Sigmoid colon (tissue), 7 donors: Measurements from ENCODE around the gene SPDYA. TPM values are rescaled to one million over a fixed set of nuclear protein-coding genes. Genes with fewer than 3 reads are reported as not detected.

Source experiments
- DNase-seq: peaks from one replicate; pipeline ENCODE4 v3.0.0-alpha.2; 2019
- H3K27ac ChIP-seq, 4 donors: fragments of 200-600 bp; sonication (generic); one replicate each; pipeline ENCODE4 v1.5.1; 2016 to 2019; ENCODE audit warnings: mild to moderate bottlenecking in 1 of 4
- H3K27me3 ChIP-seq, 3 donors: fragments of 200-600 bp; sonication (generic); one replicate each; pipeline ENCODE4 v1.5.1; 2019; ENCODE audit warnings: mild to moderate bottlenecking in 1 of 3
- H3K36me3 ChIP-seq, 4 donors: fragments of 200-600 bp; sonication (generic); one replicate each; pipeline ENCODE4 v1.5.1; 2016 to 2019
- H3K4me1 ChIP-seq, 4 donors: fragments of 200-600 bp; sonication (generic); one replicate each; pipeline ENCODE4 v1.5.1; 2017 to 2019
- H3K4me3 ChIP-seq, 4 donors: fragments of 200-600 bp; sonication (generic); one replicate each; pipeline ENCODE4 v1.5.1; 2017 to 2019; ENCODE audit warnings: mild to moderate bottlenecking in 2 of 4, moderate library complexity in 1 of 4
- H3K9me3 ChIP-seq, 4 donors: fragments of 200-600 bp in 3 of 4; sonication (generic) in 3 of 4; one replicate each; pipeline versions ENCODE4 v1.5.1 to v1.6.1; 2013 to 2019
- CTCF ChIP-seq, 4 experiments: fragments of 450-650 bp in 3 of 4; fragments of 200-600 bp in 1 of 4; IDR thresholded peaks; one replicate each; pipeline ENCODE4 v1.5.1; 2016 to 2019; ENCODE audit warnings: antibody characterized with exemption in 4 of 4, mild to moderate bottlenecking in 3 of 4, moderate library complexity in 2 of 4
- EP300 ChIP-seq, 4 donors: sonication (generic); formaldehyde crosslinking; IDR thresholded peaks; one replicate each; pipeline ENCODE4 v1.6.1; 2017; ENCODE audit warnings: antibody characterized with exemption in 4 of 4
- POLR2A ChIP-seq, 2 donors: fragments of 450-650 bp; IDR thresholded peaks; one replicate each; pipeline ENCODE4 v1.6.1; 2016; ENCODE audit warnings: antibody characterized with exemption in 2 of 2, mild to moderate bottlenecking in 2 of 2, moderate library complexity in 2 of 2
- POLR2AphosphoS5 ChIP-seq, 4 donors: sonication (generic); formaldehyde crosslinking; IDR thresholded peaks; one replicate each; pipeline ENCODE4 v1.6.1; 2017; ENCODE audit warnings: antibody characterized with exemption in 4 of 4
- WGBS, 2 donors: extraction: QIAGEN DNeasy Blood & Tissue Kit; methylation state at CpG; one replicate each; pipeline ENCODE4 v1.1.7; 2013; 5-methylcytosine and 5-hydroxymethylcytosine counted together
- intact Hi-C: fragments of 100-400 bp; cut with DNase I; formaldehyde crosslinking; loops from one replicate; pipeline ENCODE4 v1.15.1; 2023
- polyA plus RNA-seq, 3 donors: library from polyadenylated mRNA; stranded (reverse); fragments of 200-250 nt; gene quantifications; one replicate each; pipeline ENCODE4 v1.2.3, GENCODE V29; 2013
- total RNA-seq, 4 donors: library from RNA; depleted of rRNA; stranded (reverse); fragments of >200 nt; gene quantifications; one replicate each; pipeline ENCODE4 v1.1.0, GENCODE V29; 2016
- donor health status: healthy with polysubstance abuse.
- donor health status: Bipolar disorder and iron deficiency.
- donor health status: healthy.

SPDYA gene
- total and polyA plus RNA-seq, 7 donors = 0.13 to 2.2 (median 1.0) TPM; not detected in 1

- H3K27ac ChIP-seq = no peak overlapping the region
- TF ChIP-seq CTCF (IDR thresholded peaks at IDR 0.05) = no peak
- no peak for TF ChIP-seq POLR2A (IDR thresholded peaks at IDR 0.05)
- TF ChIP-seq EP300 (IDR thresholded peaks at IDR 0.05) = no peak
- no peak for TF ChIP-seq POLR2AphosphoS5 (IDR thresholded peaks at IDR 0.05)
- WGBS, 2 donors = 95 to 99% methylated on average over 1 of the region's 1 CpG
- H3K9me3 ChIP-seq = no peaks in the 10 kb centered on the region
- H3K36me3 ChIP-seq = peaks cover 0 to 31% (median 0%) of the 10 kb centered on the region in 4 donors
- intact Hi-C loops = no loop called here
- H3K4me1 ChIP-seq = no peaks in the 10 kb centered on the region
- no peak overlapping the region for H3K4me3 ChIP-seq
- H3K27me3 ChIP-seq = no peaks in the 10 kb centered on the region
- DNase-seq = no peak
These were observed 44.6 kb downstream of the SPDYA start for GRCh38 chr2:28855193-28855592.

- intact Hi-C loops = no loop called here
- TF ChIP-seq POLR2A (IDR thresholded peaks at IDR 0.05) (no peak), POLR2AphosphoS5 (IDR thresholded peaks at IDR 0.05) (no peak), EP300 (IDR thresholded peaks at IDR 0.05) (no peak), CTCF (IDR thresholded peaks at IDR 0.05) (no peak)
- H3K27me3 ChIP-seq = no peaks in the 10 kb centered on the region
- H3K4me3 ChIP-seq = no peak overlapping the region
- H3K4me1 ChIP-seq = no peaks in the 10 kb centered on the region
- H3K9me3 ChIP-seq = no peaks in the 10 kb centered on the region
- H3K27ac ChIP-seq = no peak overlapping the region
- DNase-seq = no peak
- peaks cover 0 to 32% (median 0%) of the 10 kb centered on the region in 4 donors for H3K36me3 ChIP-seq
These were observed 45.3 kb downstream of the SPDYA start for GRCh38 chr2:28855977-28856376.

- TF ChIP-seq CTCF (IDR thresholded peaks at IDR 0.05) (no peak), EP300 (IDR thresholded peaks at IDR 0.05) (no peak), POLR2A (IDR thresholded peaks at IDR 0.05) (no peak), POLR2AphosphoS5 (IDR thresholded peaks at IDR 0.05) (no peak)
- H3K27me3 ChIP-seq = no peaks in the 10 kb centered on the region
- peak overlapping the region in 3 of 4 donors; percentile 21 to 86 (median 75) for H3K4me3 ChIP-seq
- H3K27ac ChIP-seq = no peak overlapping the region
- intact Hi-C loops = no loop called here
- DNase-seq = no peak
- H3K9me3 ChIP-seq = no peaks in the 10 kb centered on the region
- peaks cover 0 to 42% (median 32%) of the 10 kb centered on the region in 4 donors for H3K4me1 ChIP-seq
- peaks cover 0 to 9% (median 0%) of the 10 kb centered on the region in 4 donors for H3K36me3 ChIP-seq
- 70 to 85% methylated on average over 12 of the region's 12 CpGs for WGBS, 2 donors
These were observed 58.0 kb downstream of the SPDYA start for GRCh38 chr2:28868611-28869010.

- 0% methylated on average over 29 of the region's 29 CpGs for WGBS, 2 donors
- peaks cover 0 to 42% (median 32%) of the 10 kb centered on the region in 4 donors for H3K4me1 ChIP-seq
- no peaks in the 10 kb centered on the region for H3K27me3 ChIP-seq
- DNase-seq = peak; percentile 66
- intact Hi-C loops = loop anchor here (1.0 to 5.0 kb wide), 3 partner anchors 25 to 117 kb away; partner anchors contain the start of genes PPP1CB, SPDYA and WDR43
- H3K36me3 ChIP-seq = no peaks in the 10 kb centered on the region
- peak overlapping the region; percentile 81 to 88 (median 84) for H3K27ac ChIP-seq
- H3K4me3 ChIP-seq = peak overlapping the region; percentile 75 to 93 (median 89)
- TF ChIP-seq POLR2AphosphoS5 (IDR thresholded peaks at IDR 0.05) (no peak), EP300 (IDR thresholded peaks at IDR 0.05) (no peak), POLR2A (IDR thresholded peaks at IDR 0.05) (no peak), CTCF (IDR thresholded peaks at IDR 0.05) (no peak)
- no peaks in the 10 kb centered on the region for H3K9me3 ChIP-seq
These were observed 59.0 kb downstream of the SPDYA start for GRCh38 chr2:28869494-28870145.
